Measurements from ENCODE around the gene VMAC.
"Not testable (repeated sequence)": the region's sequence is repeated elsewhere in the genome, so short reads cannot be mapped to it uniquely, and the experiment has no call there.

The VMAC gene

GRCh38 chr19:5904352-5905113 lies at the start of gene VMAC:
TSS of gene VMAC (plus strand) at chr19:5904872. CDS start at chr19:5904891, 19 bp downstream.
- peak; percentile 99 for DNase-seq (ENCODE audit: low read depth)

- not testable (repeated sequence) for DNase-seq (ENCODE audit: low read depth)
Observed at GRCh38 chr19:5855151-5855550, 49.5 kb upstream of the VMAC start.

- no peak for DNase-seq (ENCODE audit: low read depth)
Observed at GRCh38 chr19:5857203-5858081, 47.2 kb upstream of the VMAC start.

- DNase-seq (ENCODE audit: low read depth), result no peak
Observed at GRCh38 chr19:5863030-5863665, 41.5 kb upstream of the VMAC start.

- DNase-seq (ENCODE audit: low read depth), result no peak
Observed at GRCh38 chr19:5864013-5864720, 40.5 kb upstream of the VMAC start.

- no peak for DNase-seq (ENCODE audit: low read depth)
Observed at GRCh38 chr19:5864725-5865486, 39.8 kb upstream of the VMAC start.

- no peak for DNase-seq (ENCODE audit: low read depth)
Observed at GRCh38 chr19:5865772-5866171, 38.9 kb upstream of the VMAC start.

GRCh38 chr19:5867201-5868136 lies 37.2 kb upstream of the VMAC start:
- DNase-seq (ENCODE audit: low read depth), result no peak

- no peak for DNase-seq (ENCODE audit: low read depth)
Observed at GRCh38 chr19:5870986-5871394, 33.7 kb upstream of the VMAC start.

GRCh38 chr19:5873617-5874199 lies 31.0 kb upstream of the VMAC start:
- no peak for DNase-seq (ENCODE audit: low read depth)

GRCh38 chr19:5874496-5874895 lies 30.2 kb upstream of the VMAC start:
- not testable (repeated sequence) for DNase-seq (ENCODE audit: low read depth)

GRCh38 chr19:5877427-5877826 lies 27.2 kb upstream of the VMAC start:
- DNase-seq (ENCODE audit: low read depth), result no peak

- DNase-seq (ENCODE audit: low read depth), result no peak
Observed at GRCh38 chr19:5877882-5878281, 26.8 kb upstream of the VMAC start.

GRCh38 chr19:5880196-5880595 lies 24.5 kb upstream of the VMAC start:
- no peak for DNase-seq (ENCODE audit: low read depth)

GRCh38 chr19:5880604-5881078 lies 24.0 kb upstream of the VMAC start:
- no peak for DNase-seq (ENCODE audit: low read depth)

GRCh38 chr19:5881543-5882299 lies 23.0 kb upstream of the VMAC start:
- DNase-seq (ENCODE audit: low read depth), result no peak

- no peak for DNase-seq (ENCODE audit: low read depth)
Observed at GRCh38 chr19:5882421-5882968, 22.2 kb upstream of the VMAC start.

GRCh38 chr19:5883157-5883873 lies 21.4 kb upstream of the VMAC start:
- DNase-seq (ENCODE audit: low read depth), result not testable (repeated sequence)
